ENCODE data around the gene C5orf58.
"Not testable (repeated sequence)": the region's sequence is repeated elsewhere in the genome, so short reads cannot be mapped to it uniquely, and the experiment has no call there.

DNA sequence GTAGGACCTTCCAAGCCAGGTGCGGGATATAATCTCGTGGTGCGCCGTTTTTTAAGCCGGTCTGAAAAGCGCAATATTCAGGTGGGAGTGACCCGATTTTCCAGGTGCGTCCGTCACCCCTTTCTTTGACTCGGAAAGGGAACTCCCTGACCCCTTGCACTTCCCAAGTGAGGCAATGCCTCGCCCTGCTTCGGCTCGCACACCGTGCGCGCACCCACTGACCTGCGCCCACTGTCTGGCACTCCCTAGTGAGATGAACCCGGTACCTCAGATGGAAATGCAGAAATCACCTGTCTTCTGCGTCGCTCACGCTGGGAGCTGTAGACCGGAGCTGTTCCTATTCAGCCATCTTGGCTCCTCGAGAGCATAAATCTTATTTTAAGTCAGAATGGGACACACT lies 12.7 kb downstream of the C5orf58 start:
- TF ChIP-seq, protein P1, sequence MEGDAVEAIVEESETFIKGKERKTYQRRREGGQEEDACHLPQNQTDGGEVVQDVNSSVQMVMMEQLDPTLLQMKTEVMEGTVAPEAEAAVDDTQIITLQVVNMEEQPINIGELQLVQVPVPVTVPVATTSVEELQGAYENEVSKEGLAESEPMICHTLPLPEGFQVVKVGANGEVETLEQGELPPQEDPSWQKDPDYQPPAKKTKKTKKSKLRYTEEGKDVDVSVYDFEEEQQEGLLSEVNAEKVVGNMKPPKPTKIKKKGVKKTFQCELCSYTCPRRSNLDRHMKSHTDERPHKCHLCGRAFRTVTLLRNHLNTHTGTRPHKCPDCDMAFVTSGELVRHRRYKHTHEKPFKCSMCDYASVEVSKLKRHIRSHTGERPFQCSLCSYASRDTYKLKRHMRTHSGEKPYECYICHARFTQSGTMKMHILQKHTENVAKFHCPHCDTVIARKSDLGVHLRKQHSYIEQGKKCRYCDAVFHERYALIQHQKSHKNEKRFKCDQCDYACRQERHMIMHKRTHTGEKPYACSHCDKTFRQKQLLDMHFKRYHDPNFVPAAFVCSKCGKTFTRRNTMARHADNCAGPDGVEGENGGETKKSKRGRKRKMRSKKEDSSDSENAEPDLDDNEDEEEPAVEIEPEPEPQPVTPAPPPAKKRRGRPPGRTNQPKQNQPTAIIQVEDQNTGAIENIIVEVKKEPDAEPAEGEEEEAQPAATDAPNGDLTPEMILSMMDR (IDR thresholded peaks at IDR 0.05; ENCODE audit: low read length), result not testable (repeated sequence)
- not testable (repeated sequence) for TF ChIP-seq EZH2 (IDR thresholded peaks at IDR 0.05; ENCODE audit: borderline replicate concordance, low read length)

Measured in OCI-LY1 (cell line).